GM18861 (cell line): ENCODE results near the gene ANKRD30BL.
"Not testable (repeated sequence)": the region's sequence is repeated elsewhere in the genome, so short reads cannot be mapped to it uniquely, and the experiment has no call there.

Experiments used
- ATAC-seq: cut with Tn5 transposase; IDR thresholded peaks from one replicate; pipeline ENCODE4 v1.9.1; 2021; ENCODE audit not compliant: unreplicated experiment

Gene ANKRD30BL

GRCh38 chr2:132161161-132162124 is at the start of gene ANKRD30BL:
Gene ANKRD30BL, minus strand, starts transcription at chr2:132161952. Its CDS starts 247 bp downstream, at chr2:132161705.
- ATAC-seq: not testable (repeated sequence)

GRCh38 chr2:132202866-132203265 is 41.1 kb upstream of the ANKRD30BL start:
- not testable (repeated sequence) for ATAC-seq

GRCh38 chr2:132192854-132193253 is 31.1 kb upstream of the ANKRD30BL start:
- not testable (repeated sequence) for ATAC-seq

GRCh38 chr2:132167100-132167499 is 5.3 kb upstream of the ANKRD30BL start:
- ATAC-seq: not testable (repeated sequence)

GRCh38 chr2:132162125-132162660 is 441 bp upstream of the ANKRD30BL start:
- ATAC-seq: not testable (repeated sequence)

- not testable (repeated sequence) for ATAC-seq
Observed at GRCh38 chr2:132146774-132147173, 15.0 kb downstream of the ANKRD30BL start.
